ENCODE results near the gene AFG1L.

- TF ChIP-seq EZH2phosphoT487 (IDR thresholded peaks at IDR 0.05; ENCODE audit: insufficient read depth, low read depth) (no peak), EZH2 (IDR thresholded peaks at IDR 0.05; ENCODE audit: insufficient read depth, poor library complexity, severe bottlenecking) (no peak)
Observed at GRCh38 chr6:108263371-108263770, 31.5 kb upstream of the AFG1L start.
